Raji (cell line): ENCODE measurements around the gene ADAP1.

ENCODE experiments used
- POLR2A ChIP-seq: IDR thresholded peaks from 2 replicates; pipeline ENCODE4 v1.6.1; 2011; ENCODE audit warnings: low read depth, low read length, control low read depth; ENCODE audit not compliant: insufficient read depth

ADAP1 gene

GRCh38 chr7:854118-854775 is 100.2 kb downstream of the ADAP1 start:
- no peak for TF ChIP-seq POLR2A

GRCh38 chr7:853366-854117 is 100.9 kb downstream of the ADAP1 start:
- no peak for TF ChIP-seq POLR2A

GRCh38 chr7:851204-851603 is 103.3 kb downstream of the ADAP1 start:
- no peak for TF ChIP-seq POLR2A

- no peak for TF ChIP-seq POLR2A
Observed at GRCh38 chr7:849781-850180, 104.7 kb downstream of the ADAP1 start.

- TF ChIP-seq POLR2A: no peak
Observed at GRCh38 chr7:849145-849544, 105.3 kb downstream of the ADAP1 start.
